Umbilical cord (tissue), 2 donors: ENCODE data around the gene RXFP1. TPM values are rescaled to one million over a fixed set of nuclear protein-coding genes. Genes with fewer than 3 reads are reported as not detected.
"Not testable (repeated sequence)": the region's sequence is repeated elsewhere in the genome, so short reads cannot be mapped to it uniquely, and the experiment has no call there.

ENCODE experiments used
- DNase-seq: peaks from one replicate; pipeline ENCODE4 v3.0.0-alpha.2; 2015; ENCODE audit warnings: low spot score
- total RNA-seq: library from RNA; depleted of rRNA; stranded (reverse); fragments of >200 nt; gene quantifications from one replicate; pipeline ENCODE4 v1.2.3, GENCODE V29; 2014; ENCODE audit warnings: low replicate concordance; ENCODE audit not compliant: insufficient read depth

Gene RXFP1
- total RNA-seq, 1 donor from 2014 or later, result 9.6 TPM

DNA sequence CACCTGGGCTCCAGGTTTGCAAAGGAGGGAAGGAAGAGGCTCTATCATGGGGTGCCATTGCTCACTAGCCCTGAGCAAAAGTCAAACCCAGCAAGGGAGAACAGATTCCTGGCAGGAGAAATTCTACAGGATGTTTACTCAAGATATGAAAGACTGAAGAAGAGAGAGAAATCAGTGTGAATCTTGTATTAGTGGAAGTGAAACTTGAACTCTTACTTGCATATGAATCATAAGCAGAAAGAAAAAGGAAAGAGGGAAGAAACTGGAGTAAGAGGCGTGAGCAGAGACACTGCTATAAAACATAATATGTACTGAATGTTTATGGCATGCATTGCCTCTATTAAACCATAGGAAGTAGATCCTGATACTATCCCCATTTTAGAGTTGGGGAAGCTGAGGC is 89.1 kb downstream of the RXFP1 start:
- no peak for DNase-seq

DNA sequence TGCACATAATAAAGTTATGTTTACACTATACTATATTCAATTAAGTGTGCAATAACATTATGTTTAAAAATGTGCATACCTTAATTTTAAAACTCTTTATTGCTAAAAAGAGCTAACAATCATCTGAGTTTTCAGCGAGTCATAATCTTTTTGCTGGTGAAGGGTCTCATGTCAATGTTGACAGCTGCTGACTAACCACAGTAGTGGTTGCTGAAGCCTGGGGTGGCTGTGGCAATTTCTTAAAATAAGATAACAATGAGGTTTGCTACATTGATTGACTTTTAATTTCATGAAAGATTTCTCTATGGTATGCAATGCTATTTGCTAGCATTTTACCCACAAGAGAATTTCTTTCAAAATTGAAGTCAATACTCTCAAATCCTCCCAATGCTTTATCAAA is 91.4 kb downstream of the RXFP1 start:
- no peak for DNase-seq

DNA sequence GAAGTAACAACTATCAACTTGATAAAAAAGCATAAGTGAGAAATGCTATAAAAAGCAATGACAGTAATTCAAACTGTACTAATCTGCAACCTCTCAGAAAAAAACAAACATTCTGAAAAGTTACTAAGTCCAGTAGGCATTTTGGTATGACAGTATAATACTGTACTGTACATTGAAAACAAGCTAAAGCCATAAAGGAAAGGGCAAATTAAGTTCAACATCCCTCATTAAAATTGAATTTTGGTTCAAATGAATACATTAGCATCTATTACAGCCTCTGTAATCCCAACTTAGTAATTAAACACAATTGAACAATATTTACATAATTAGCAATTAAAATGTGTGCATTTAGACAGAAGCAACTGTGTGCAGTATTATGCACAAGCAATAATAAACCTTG is 96.3 kb downstream of the RXFP1 start:
- no peak for DNase-seq

DNA sequence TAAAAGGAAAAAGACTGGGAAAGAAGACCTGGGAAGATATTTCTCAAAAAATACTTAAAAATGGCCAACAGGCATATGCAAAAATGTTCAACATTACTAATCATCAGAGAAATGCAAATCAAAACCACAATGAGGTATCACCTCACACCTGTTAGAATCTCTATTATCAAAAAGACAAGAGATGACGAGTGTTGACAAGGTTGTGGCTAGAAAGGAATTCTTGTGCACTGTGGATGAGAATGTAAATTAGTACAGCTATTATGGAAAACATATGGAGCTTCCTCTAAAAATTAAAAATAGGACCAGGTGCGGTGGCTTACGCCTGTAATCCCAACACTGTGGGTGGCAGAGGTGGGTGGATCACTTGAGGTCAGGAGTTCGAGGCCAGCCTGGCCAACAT is 100.0 kb downstream of the RXFP1 start:
- no peak for DNase-seq

DNA sequence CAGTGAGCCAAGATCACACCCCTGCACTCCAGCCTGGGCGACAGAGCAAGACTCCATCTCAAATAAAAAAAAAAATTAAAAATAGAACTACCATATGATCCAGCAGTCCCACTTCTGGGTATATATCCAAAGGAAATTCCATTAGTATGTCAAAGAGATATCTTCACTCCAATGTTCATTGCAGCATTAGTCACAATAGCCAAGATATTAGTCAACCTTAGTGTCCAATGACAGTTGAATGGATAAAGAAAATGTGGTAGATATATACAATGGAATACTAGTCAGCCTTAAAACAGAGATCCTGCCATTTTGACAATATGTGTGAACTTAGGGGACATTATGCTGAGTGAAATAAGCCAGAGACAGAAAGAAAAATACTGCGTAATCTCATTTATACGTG is 100.6 kb downstream of the RXFP1 start:
- DNase-seq, result no peak

DNA sequence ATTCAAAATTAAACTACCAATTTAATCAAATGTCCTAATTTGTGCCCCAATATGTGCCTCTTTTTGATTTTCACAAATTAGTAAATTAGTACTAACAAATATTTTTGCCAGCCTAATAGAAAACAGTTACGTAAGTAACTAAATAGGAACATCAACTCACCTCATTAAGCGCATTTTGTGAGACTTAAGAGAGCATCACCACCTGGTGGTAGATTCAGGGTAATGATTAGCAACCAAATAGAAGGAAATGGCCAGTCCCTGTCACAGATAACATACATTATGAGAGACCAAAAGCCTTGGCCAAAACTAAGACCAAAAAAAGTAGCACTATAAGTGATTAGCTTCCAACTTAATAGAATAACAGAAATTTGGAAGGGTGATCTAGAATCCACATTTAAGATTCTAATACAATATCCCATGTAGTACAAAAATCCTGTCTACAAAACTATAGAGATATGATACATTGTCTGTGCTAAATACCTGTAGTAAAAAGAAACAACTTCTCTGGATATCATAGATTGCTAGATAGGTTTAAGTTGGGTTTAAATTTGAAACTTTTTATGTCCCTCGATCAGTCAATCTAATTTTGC is 103.3 kb downstream of the RXFP1 start:
- peak; percentile 56 for DNase-seq

DNA sequence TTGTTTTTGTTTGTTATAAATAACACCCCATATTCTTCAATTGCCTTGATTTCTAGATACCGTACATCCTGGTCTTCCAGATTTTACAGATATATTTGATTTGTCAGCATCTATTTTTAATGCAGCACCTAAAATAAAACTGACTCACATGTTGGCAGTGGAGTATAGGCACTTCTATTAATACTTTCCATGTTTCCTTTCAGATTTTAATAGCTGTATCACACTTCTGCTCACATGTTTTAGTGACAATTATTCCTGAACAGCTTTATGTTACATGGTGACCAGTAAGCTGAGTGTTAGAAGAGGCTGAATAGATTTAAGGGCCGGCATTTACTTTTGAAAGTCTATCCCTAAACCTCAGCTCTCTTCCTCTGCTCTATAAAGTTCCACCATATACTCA is 103.9 kb downstream of the RXFP1 start:
- DNase-seq, result no peak

DNA sequence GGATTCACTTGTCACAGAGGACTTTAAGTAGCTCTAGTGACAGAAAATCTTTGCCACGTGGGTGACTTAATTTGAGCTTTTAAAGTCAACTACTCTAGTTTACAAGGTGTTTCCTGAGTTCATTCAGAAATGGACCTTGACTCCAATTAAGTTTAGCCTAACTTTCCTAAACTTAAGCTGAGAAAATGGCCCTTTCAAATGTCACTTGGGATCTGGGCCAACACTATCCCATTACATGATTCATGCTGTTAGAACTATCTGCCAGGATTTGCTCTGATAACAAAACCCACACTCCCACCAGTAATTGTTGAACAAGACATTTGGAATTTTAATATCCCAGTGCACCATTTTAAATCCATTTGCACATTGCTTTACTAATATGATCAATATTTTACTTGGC is 109.2 kb downstream of the RXFP1 start:
- no peak for DNase-seq

DNA sequence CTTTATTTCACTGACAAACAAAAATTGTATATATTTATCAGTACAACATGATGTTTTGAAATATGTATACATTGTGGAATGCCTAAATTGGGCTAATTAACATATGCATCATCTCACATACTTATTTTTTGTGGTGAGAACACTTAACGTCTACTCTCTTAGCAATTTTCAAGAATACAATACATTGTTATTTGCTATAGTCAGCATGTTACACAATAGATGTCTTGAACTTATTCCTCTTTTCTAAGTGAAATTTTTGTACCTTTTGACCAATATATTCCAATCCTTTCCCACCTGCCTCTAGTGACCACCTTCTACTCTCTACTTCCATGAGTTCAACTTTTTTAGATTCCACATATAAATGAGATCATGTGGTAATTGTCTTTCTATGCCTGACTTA is 114.9 kb downstream of the RXFP1 start:
- DNase-seq, result no peak

DNA sequence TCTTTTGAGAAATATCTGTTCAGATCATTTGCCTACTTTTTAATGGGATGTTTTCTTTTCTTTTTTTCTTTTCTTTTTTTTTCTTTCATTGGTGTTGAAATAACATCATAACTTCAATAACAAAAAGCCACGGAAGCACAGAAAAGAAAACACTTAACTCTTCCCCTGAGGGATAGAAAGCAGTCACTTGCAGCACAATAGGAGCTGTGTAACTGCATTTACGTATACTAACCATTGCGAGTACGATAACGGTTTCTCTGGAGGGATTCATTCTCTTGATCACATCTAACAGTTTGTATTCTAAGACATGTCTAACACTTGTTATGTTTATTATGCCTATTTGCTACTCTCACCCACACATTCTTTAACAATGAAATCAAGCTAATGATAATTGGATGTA is 122.7 kb downstream of the RXFP1 start:
- DNase-seq, result no peak

DNA sequence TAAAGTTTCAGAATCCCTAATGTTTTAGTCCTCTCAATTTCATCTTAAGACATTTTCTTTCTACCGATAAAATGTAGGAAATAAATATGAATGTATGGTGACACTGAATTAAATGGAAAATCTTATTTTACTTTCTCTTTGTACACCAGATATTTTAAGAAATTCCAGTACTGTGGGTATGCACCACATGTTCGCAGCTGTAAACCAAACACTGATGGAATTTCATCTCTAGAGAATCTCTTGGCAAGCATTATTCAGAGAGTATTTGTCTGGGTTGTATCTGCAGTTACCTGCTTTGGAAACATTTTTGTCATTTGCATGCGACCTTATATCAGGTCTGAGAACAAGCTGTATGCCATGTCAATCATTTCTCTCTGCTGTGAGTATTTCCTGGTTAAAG is 123.1 kb downstream of the RXFP1 start:
- DNase-seq, result peak; percentile 6

DNA sequence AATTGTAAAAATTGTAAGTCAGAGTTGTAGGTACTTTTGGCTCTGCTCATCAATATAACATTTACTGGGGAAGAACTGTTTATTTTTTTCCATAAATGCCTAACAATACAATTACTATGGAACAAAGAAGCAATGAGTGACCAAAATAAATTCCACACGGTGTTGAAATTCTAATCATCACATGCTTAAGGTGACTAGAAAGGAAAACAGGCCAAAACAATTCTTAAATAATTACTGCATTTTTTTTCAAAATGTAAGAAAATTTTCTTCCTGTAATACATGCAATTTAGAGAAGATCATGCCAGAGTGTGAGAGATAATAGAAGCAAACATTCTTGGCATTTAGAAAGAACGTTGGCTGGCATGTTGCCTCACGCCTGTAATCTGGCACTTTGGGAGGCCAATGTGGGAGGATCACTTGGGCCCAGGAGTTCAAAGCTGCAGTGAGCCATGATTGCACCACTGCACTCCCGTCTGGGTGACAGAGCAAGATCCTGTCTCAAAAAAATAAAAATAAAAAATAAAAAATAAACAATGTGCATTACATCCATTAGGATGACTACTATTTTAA is 127.5 kb downstream of the RXFP1 start:
- DNase-seq, result no peak

DNA sequence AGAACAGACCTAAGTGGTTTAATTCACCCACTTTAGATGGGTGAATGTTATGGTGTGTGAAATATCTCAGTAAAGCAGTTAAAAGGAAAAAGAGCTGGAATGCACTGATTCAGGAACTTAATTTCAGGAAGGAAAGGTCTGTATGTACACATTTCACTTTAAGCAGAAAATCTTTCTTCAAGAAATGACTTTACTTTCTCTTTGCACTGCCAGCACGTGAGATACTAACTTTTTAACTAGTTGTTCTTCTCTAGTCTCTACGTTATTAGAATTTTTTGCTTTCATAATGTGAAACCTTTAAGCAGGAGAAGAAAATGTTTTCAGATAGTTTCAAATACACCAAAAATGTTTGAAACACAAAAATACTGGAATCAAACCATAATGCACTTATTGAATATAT is 131.2 kb downstream of the RXFP1 start:
- no peak for DNase-seq

DNA sequence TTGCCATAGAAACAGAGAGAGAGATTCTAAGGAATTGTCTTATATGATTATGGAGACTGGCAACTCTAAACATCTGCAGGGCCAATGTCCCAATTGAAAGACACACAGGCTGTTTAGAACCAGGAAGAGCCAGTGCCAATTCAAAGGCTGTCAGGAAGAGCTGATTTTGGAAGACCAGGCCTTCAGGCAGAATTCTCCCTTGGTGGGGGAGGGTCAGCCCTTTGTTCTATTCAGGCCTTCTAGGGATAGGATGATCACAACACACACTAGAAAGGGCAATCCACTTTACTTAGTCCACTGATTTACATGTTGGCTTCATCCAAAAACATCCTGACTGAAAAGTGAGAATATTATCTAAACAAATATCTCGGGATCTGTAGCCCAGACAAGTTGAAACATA is 134.8 kb downstream of the RXFP1 start:
- DNase-seq, result no peak

DNA sequence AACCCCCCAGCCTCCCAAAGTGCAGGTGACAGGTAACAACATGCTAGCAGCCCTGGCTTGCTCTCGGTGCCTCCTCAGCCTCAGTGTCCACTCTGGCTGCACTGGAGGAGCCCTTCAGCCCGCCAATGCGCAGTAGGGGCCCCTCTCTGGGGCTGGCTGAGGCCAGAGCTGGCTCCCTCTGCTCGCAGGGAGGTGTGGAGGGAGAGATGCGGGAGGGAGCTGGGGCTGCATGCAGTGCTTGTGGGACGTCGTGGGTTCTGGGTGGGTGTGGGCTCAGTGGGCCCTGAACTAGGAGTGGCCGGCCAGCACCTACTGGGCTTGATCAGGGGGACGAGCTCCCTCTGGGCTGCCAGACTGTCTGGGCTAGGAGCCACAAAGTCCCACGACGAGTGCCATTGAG is 135.6 kb downstream of the RXFP1 start:
- DNase-seq, result no peak

DNA sequence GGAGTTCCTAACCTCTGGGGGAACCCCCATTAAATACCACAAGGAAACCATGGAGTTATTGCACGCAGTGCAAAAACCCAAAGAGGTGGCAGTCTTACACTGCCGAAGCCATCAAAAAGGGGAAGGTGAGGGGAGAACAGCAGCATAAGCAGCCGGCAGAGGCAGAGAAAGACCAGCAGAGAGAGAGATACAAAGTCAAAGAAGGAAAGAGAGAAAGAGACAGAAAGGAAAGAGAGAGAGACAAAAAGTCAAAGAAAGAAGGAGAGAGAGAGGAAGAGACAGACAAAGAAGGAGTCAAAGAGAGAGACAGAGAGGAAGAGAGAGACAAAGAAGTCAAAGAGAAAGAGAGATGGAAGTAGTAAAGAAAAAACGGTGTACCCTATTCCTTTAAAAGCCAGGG is 141.6 kb downstream of the RXFP1 start:
- not testable (repeated sequence) for DNase-seq

DNA sequence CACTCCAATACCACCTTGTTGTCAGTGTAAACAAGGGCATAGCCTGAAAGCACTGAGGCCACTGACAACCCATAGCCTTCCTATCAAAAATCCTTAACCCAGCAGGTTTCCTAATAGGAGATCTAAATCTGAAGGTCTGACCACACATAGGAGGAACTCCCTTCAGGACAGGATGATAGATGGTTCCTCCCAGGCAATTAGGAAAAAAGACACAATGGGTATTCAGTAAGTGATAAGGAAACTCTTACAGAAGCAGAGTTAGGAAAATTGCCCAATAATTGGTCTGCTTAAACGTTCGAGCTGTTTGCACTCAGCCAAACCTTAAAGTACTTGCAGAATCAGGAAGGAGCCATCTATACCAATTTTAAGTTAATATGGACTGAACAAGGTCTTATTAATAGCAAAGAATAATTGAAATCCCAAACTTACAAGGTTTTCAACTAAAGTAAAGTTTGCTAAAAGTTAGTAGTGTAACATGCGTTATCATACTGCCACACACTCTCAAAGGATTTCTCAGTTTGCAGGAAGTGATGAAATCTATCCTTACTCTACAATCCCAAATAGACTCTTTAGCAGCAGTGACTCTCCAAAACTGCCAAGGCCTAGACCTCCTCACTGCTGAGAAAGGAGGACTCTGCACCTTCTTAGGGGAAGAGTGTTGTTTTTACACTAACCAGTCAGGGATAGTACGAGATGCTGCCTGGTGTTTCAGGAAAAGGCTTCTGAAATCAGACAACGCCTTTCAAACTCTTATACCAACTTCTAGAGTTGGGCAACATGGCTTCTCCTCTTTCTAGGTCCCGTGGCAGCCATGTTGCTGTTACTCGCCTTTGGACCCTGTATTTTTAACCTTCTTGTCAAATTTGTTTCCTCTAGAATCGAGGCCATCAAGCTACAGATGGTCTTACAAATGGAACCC is 142.3 kb downstream of the RXFP1 start:
- DNase-seq, result not testable (repeated sequence)

DNA sequence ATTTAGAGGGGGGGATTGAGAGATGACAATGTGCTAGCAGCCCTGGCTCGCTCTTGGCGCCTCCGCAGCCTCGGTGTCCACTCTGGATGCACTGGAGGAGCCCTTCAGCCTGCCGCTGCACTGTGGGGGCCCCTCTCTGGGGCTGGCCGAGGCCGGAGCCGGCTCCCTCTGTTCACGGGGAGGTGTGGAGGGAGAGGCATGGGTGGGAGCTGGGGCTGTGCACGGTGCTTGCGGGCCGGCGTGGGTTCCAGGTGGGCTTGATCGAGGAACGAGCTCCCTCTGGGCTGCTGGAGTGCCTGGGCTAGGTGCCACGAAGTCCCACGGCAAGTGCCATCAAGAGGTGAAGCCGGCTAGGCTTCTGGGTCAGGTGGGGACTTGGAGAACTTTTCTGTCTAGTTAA is 143.1 kb downstream of the RXFP1 start:
- DNase-seq, result no peak

DNA sequence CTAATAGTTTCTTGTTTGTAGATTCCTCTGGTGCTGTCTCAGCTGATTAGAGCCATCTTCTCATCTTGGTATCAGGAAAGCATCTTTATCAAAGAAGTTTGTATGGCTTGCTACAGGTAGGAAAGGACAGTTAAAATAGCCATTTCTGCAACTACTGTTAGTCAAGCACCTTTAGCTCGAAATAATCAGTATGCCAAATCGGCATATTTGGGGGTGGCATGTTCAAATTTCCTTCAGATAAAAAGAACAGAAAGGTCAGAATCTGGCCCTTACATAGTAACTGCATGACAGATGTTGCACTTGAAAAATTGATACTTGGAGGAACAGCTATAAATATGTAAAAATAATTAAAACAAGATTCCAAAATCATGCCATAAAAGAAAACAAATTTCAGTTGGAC is 145.2 kb downstream of the RXFP1 start:
- no peak for DNase-seq

DNA sequence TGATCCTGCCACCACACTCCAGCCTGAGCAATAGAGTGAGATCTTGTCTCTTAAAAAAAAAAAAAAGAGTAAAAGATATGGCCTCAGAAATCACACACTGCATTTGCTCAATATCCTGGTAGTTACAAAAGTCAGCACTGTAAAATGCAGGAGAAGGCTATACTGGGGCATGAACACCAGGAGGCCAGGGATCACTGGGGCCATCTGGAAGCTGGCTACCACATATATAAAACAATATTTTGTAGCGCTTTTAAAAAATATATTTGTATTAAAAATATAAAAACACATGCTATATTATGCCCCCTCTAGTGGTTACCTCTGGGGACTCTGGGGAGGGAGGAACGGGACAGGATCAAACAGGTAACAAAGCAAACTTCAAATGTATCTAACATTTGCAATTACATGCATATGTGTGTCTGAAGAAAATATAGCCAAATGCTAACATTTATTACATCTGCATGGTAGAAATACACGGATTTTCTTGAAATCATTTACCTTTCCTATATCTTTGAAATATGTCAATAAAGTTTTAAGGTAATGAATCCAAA is 146.0 kb downstream of the RXFP1 start:
- DNase-seq, result no peak

DNA sequence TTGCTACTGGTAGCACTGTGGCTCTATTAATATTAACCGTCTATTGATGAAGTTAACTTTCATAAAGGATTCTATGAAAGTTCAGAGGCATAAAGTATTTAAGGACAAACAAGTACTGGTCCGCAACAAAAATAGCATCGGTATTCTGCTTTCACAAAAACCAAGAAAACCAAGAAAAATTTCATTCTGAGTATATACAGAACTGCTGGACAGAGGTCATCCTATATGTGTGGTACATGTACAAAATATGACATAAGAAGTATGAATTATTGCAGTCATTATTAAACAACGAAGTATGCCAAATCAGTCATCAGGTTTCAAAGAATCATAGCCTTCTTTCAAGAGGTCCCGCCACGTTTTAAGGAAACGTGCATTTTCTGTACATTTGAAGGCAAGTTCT is 147.6 kb downstream of the RXFP1 start:
- no peak for DNase-seq

DNA sequence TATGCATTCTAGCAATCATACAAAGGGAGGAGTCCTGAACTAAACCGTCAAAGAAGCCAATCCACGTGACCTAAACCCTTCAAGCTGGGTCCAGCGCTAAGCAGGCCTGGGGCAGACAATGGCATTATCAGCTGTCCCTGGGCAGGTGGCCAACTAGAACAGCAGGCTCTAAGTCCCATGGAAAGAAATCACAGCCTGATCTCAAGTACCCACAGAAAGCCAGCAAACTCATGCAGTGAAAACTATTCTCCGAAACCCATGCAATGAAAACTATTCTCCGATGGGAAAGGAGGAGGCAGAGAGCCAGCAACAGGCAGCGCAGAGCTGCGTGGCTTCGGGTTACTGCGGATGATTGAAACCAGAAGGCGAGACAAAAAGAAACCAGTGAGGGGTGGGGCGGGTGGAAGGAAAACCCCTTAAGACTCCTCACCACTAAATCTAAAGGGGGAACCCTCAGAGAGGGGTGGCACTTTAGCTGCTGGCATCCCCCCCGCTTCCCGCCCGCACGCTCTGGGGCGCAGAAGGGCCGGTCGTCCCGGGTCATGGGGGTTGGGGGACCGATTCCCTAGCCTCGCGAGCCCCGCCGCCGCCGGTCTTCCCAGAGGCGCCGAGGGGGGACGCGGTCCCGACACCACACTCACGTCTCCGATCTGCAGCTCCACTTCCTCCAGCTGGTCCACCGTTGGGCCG is 149.4 kb downstream of the RXFP1 start:
- peak; percentile 85 for DNase-seq
